SK-N-SH (cell line): ENCODE results near the gene MRPS6.

Experiments used
- EP300 ChIP-seq, 2 experiments: IDR thresholded peaks; 2 replicates each; pipeline versions ENCODE4 v1.4.0 to v1.6.1; 2012; ENCODE audit warnings: borderline replicate concordance in 1 of 2, low read depth in 1 of 2, low read length in 1 of 2
- EZH2phosphoT487 ChIP-seq: fragments of 200-600 bp; sonication (generic); IDR thresholded peaks from 2 replicates; pipeline ENCODE4 v1.6.1; 2017; ENCODE audit warnings: low read depth, mixed run types, mild to moderate bottlenecking, antibody characterized with exemption, moderate library complexity, borderline replicate concordance
- FOXJ3 ChIP-seq: sonication (generic); formaldehyde crosslinking; IDR thresholded peaks from 2 replicates; pipeline ENCODE4 v1.5.1; 2020; ENCODE audit warnings: mild to moderate bottlenecking, missing genetic modification reagents
- MXI1 ChIP-seq: IDR thresholded peaks from 2 replicates; pipeline ENCODE4 v1.6.1; 2012; ENCODE audit warnings: mild to moderate bottlenecking, low read depth, low read length, improper control_type of control experiment
- NFIC ChIP-seq: IDR thresholded peaks from 2 replicates; pipeline ENCODE4 v1.4.0; 2012; ENCODE audit warnings: borderline replicate concordance
- POLR2AphosphoS5 ChIP-seq: IDR thresholded peaks from 2 replicates; pipeline ENCODE4 v1.6.1; 2012; ENCODE audit warnings: low read depth, low read length
- TAF1 ChIP-seq: IDR thresholded peaks from 2 replicates; pipeline ENCODE4 v1.6.1; 2012; ENCODE audit warnings: low read depth, mild to moderate bottlenecking, low read length, moderate library complexity, borderline replicate concordance
- TF ChIP-seq, protein P1 (sequence below): fragments of 200-600 bp; sonication (generic); IDR thresholded peaks from 2 replicates; pipeline ENCODE4 v1.6.1; 2017; ENCODE audit warnings: antibody characterized with exemption, mild to moderate bottlenecking, moderate library complexity
- TF ChIP-seq, protein P2 (sequence below): fragments of 150-350 bp; IDR thresholded peaks from 2 replicates; pipeline ENCODE4 v1.6.1; 2017; ENCODE audit warnings: antibody characterized with exemption, low read length, low read depth, borderline replicate concordance

DNA sequence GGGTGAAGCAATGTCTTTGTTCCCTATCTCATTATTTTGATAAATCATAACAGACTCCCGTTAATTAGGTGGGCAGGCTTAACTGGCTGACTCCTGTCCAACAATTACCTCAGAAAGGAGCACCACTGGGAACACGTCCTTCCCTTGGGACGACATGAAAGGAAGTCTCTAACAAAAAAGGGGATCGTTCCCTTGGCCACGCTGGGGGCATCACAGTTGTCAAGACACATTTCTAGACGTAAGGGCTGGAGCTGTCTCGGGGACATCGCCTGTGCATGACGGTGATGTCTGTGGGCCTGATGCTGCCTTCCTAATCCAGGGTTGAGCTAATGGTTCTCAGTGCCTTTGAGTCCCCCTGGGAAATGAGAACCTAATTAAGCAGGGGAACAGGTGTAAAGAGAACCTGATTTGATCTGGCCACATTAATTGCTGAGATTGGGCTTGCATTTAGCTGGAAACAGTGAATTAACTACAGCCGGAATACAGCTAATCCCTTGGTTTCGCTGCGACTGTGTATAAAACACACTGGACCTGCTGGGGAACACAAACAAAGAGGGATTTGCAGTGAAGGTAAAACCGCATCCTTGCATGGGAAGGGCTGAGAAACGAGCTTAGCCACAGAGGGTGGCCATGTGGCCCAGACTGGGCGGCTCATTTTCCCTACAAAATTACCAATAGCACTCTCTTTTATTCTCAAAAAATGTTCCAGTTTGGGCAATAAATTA lies 111.8 kb downstream of the MRPS6 start:
- TF ChIP-seq FOXJ3 (no peak), NFIC (no peak), EP300 (IDR thresholded peaks at IDR 0.05; ENCODE audit: borderline replicate concordance in 1 of 2, low read depth in 1 of 2, low read length in 1 of 2) (no peak), POLR2AphosphoS5 (no peak), MXI1 (no peak), TAF1 (no peak), EZH2phosphoT487 (no peak)
- TF ChIP-seq, protein P1, sequence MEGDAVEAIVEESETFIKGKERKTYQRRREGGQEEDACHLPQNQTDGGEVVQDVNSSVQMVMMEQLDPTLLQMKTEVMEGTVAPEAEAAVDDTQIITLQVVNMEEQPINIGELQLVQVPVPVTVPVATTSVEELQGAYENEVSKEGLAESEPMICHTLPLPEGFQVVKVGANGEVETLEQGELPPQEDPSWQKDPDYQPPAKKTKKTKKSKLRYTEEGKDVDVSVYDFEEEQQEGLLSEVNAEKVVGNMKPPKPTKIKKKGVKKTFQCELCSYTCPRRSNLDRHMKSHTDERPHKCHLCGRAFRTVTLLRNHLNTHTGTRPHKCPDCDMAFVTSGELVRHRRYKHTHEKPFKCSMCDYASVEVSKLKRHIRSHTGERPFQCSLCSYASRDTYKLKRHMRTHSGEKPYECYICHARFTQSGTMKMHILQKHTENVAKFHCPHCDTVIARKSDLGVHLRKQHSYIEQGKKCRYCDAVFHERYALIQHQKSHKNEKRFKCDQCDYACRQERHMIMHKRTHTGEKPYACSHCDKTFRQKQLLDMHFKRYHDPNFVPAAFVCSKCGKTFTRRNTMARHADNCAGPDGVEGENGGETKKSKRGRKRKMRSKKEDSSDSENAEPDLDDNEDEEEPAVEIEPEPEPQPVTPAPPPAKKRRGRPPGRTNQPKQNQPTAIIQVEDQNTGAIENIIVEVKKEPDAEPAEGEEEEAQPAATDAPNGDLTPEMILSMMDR, result no peak
- TF ChIP-seq, protein P2, sequence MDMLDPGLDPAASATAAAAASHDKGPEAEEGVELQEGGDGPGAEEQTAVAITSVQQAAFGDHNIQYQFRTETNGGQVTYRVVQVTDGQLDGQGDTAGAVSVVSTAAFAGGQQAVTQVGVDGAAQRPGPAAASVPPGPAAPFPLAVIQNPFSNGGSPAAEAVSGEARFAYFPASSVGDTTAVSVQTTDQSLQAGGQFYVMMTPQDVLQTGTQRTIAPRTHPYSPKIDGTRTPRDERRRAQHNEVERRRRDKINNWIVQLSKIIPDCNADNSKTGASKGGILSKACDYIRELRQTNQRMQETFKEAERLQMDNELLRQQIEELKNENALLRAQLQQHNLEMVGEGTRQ, result no peak
